WTC11 (cell line): Measurements from ENCODE around the gene CAMK2D. TPM values are rescaled to one million over a fixed set of nuclear protein-coding genes. Genes with fewer than 3 reads are reported as not detected.

Experiments
- ATAC-seq: fragments of 200-7000 bp; cut with Tn5 transposase; 2 replicates; pipeline ENCODE4 v1.10.0; 2021; ENCODE audit warnings: mild to moderate bottlenecking, moderate library complexity
- CTCF ChIA-PET: fragments of 300-600 bp; sonication (Branson Sonifier 250); formaldehyde crosslinking; loops from one replicate; lab custom pipeline; 2021; ENCODE audit warnings: antibody characterized with exemption; lab: Charles Lee
- POLR2A ChIA-PET: fragments of 350-600 bp; sonication (Branson Sonifier 250); formaldehyde crosslinking; loops from one replicate; lab custom pipeline; 2021; ENCODE audit warnings: antibody characterized with exemption; lab: Charles Lee
- DNase-seq: peaks from one replicate; pipeline ENCODE4 v3.0.0; 2021; ENCODE audit warnings: low spot score
- H3K27ac Mint-ChIP-seq: 2 replicates; pipeline ENCODE4 v1.8.0; 2021; ENCODE audit warnings: mixed read lengths
- H3K27me3 Mint-ChIP-seq: 2 replicates; pipeline ENCODE4 v1.8.0; 2021; ENCODE audit warnings: low read depth, mild to moderate bottlenecking, moderate library complexity, mixed read lengths
- H3K36me3 Mint-ChIP-seq: 2 replicates; pipeline ENCODE4 v1.8.0; 2021; ENCODE audit warnings: mixed read lengths
- H3K4me1 Mint-ChIP-seq: 2 replicates; pipeline ENCODE4 v1.8.0; 2022; ENCODE audit warnings: mixed read lengths
- H3K4me3 Mint-ChIP-seq: 2 replicates; pipeline ENCODE4 v1.8.0; 2021; ENCODE audit warnings: mild to moderate bottlenecking, moderate library complexity, mixed read lengths
- H3K9me3 Mint-ChIP-seq: 2 replicates; pipeline ENCODE4 v1.8.0; 2021; ENCODE audit warnings: mixed read lengths
- ATF1 ChIP-seq: sonication (generic); formaldehyde crosslinking; IDR thresholded peaks from 2 replicates; pipeline ENCODE4 v1.8.1; 2023; ENCODE audit warnings: mild to moderate bottlenecking, moderate library complexity, missing genetic modification reagents
- ELF4 ChIP-seq: sonication (generic); formaldehyde crosslinking; IDR thresholded peaks from 2 replicates; pipeline ENCODE4 v1.8.1; 2022; ENCODE audit warnings: low read depth, mild to moderate bottlenecking, moderate library complexity, missing genetic modification reagents
- ESRRA ChIP-seq: sonication (generic); formaldehyde crosslinking; IDR thresholded peaks from 2 replicates; pipeline ENCODE4 v1.8.1; 2022; ENCODE audit warnings: mild to moderate bottlenecking, missing genetic modification reagents, borderline replicate concordance
- JAZF1 ChIP-seq: fragments of 250-450 bp; sonication (Bioruptor Pico); IDR thresholded peaks from 2 replicates; pipeline ENCODE4 v1.9.0; 2021; ENCODE audit warnings: moderate library complexity, mild to moderate bottlenecking, inconsistent platforms
- MXD4 ChIP-seq: fragments of 250-450 bp; sonication (Bioruptor Pico); IDR thresholded peaks from 2 replicates; pipeline ENCODE4 v1.8.0; 2021; ENCODE audit warnings: mild to moderate bottlenecking, moderate library complexity, borderline replicate concordance
- NFE2L1 ChIP-seq: sonication (generic); formaldehyde crosslinking; IDR thresholded peaks from 2 replicates; pipeline ENCODE4 v1.8.1; 2023; ENCODE audit warnings: missing genetic modification reagents
- SMAD3 ChIP-seq: sonication (generic); formaldehyde crosslinking; IDR thresholded peaks from 2 replicates; pipeline ENCODE4 v1.8.0; 2022; ENCODE audit warnings: missing genetic modification reagents, mild to moderate bottlenecking, borderline replicate concordance
- TCF7 ChIP-seq: sonication (generic); formaldehyde crosslinking; IDR thresholded peaks from 2 replicates; pipeline ENCODE4 v1.8.0; 2022; ENCODE audit warnings: mild to moderate bottlenecking, low read depth, missing genetic modification reagents, moderate library complexity
- TEAD4 ChIP-seq: sonication (generic); formaldehyde crosslinking; IDR thresholded peaks from 2 replicates; pipeline ENCODE4 v1.8.0; 2022; ENCODE audit warnings: mild to moderate bottlenecking, missing genetic modification reagents
- ZNF138 ChIP-seq: sonication (generic); formaldehyde crosslinking; conservative IDR thresholded peaks from 2 replicates; pipeline ENCODE4 v1.8.1; 2022; ENCODE audit warnings: mild to moderate bottlenecking, moderate library complexity, missing genetic modification reagents
- total RNA-seq: library from RNA; stranded (reverse); gene quantifications from 3 replicates; pipeline ENCODE4 v1.2.3, GENCODE V29; 2021
- TF ChIP-seq, protein P1 (sequence below): fragments of 250-450 bp; sonication (Bioruptor Pico); IDR thresholded peaks from 2 replicates; pipeline ENCODE4 v1.9.0; 2021; ENCODE audit warnings: mild to moderate bottlenecking
- TF ChIP-seq, protein P2 (sequence below): sonication (generic); formaldehyde crosslinking; IDR thresholded peaks from 2 replicates; pipeline ENCODE4 v1.8.0; 2022; ENCODE audit warnings: mild to moderate bottlenecking, missing genetic modification reagents
- TF ChIP-seq, protein P3 (sequence below): fragments of 250-450 bp; sonication (Bioruptor Pico); IDR thresholded peaks from 2 replicates; pipeline ENCODE4 v1.9.0; 2021; ENCODE audit warnings: mild to moderate bottlenecking, borderline replicate concordance
- TF ChIP-seq, protein P4 (sequence below): sonication (generic); formaldehyde crosslinking; IDR thresholded peaks from 2 replicates; pipeline ENCODE4 v1.8.0; 2023; ENCODE audit warnings: missing genetic modification reagents
- TF ChIP-seq, protein P5 (sequence below): sonication (generic); formaldehyde crosslinking; IDR thresholded peaks from 2 replicates; pipeline ENCODE4 v1.8.1; 2022; ENCODE audit warnings: mild to moderate bottlenecking, missing genetic modification reagents, moderate library complexity, borderline replicate concordance
- TF ChIP-seq, protein P6 (sequence below): sonication (generic); formaldehyde crosslinking; IDR thresholded peaks from 2 replicates; pipeline ENCODE4 v1.8.0; 2022; ENCODE audit warnings: mild to moderate bottlenecking, missing genetic modification reagents

CAMK2D gene
- total RNA-seq, 1 experiment from 2014 or later = 16.5 TPM

DNA sequence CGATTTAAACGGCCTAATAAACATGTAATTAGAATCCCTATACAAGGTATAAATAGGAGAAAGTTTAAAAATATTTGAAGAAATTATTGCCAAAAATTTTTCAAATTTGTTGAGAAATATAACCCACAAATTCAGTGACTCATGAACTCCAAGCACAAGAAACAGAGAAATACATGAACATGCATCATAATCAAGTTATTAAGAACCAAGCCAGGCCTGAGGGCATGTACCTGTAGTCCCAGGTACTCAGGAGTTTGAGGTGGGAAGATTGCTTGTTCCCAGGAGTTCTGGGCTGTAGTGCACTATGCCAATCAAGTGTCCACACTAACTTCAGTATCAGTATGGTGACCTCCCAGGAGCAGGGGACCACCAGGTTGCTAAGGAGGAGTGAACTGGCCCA is 341.9 kb downstream of the CAMK2D start (continued):
- TF ChIP-seq, protein P1, sequence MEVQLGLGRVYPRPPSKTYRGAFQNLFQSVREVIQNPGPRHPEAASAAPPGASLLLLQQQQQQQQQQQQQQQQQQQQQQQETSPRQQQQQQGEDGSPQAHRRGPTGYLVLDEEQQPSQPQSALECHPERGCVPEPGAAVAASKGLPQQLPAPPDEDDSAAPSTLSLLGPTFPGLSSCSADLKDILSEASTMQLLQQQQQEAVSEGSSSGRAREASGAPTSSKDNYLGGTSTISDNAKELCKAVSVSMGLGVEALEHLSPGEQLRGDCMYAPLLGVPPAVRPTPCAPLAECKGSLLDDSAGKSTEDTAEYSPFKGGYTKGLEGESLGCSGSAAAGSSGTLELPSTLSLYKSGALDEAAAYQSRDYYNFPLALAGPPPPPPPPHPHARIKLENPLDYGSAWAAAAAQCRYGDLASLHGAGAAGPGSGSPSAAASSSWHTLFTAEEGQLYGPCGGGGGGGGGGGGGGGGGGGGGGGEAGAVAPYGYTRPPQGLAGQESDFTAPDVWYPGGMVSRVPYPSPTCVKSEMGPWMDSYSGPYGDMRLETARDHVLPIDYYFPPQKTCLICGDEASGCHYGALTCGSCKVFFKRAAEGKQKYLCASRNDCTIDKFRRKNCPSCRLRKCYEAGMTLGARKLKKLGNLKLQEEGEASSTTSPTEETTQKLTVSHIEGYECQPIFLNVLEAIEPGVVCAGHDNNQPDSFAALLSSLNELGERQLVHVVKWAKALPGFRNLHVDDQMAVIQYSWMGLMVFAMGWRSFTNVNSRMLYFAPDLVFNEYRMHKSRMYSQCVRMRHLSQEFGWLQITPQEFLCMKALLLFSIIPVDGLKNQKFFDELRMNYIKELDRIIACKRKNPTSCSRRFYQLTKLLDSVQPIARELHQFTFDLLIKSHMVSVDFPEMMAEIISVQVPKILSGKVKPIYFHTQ = no peak
- TF ChIP-seq, all 79 proteins: peak for 0

DNA sequence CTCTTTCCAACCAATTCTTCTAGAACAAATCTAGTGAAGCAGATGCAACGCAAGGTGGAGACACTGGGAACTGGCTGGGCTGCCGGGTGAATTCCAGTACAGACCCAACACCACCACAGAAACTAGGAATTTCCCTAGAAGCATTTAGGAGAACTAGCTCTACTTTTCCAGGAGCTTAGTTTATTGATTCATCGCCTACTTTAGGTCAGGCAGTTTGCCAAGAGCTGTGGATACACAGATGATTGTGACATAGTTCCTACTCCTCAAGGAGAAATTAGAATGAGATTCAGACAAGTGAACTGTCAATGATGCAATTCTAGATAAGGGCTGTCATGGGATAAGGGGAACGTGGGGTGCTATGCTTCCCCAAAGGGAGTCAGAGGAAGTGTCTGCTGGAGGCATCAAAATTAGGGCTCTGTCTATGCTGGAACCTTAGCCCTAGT is 350.0 kb downstream of the CAMK2D start:
- H3K36me3 Mint-ChIP-seq = no peaks in the 10 kb centered on the region
- TF ChIP-seq TCF7 (CRISPR knock-in tag) (no peak), JAZF1 (no peak), MXD4 (CRISPR knock-in tag) (no peak), TEAD4 (CRISPR knock-in tag) (no peak), NFE2L1 (CRISPR knock-in tag) (no peak), ZNF138 (CRISPR knock-in tag) (no peak), SMAD3 (CRISPR knock-in tag) (no peak), ELF4 (CRISPR knock-in tag) (no peak), ESRRA (CRISPR knock-in tag) (no peak), ATF1 (CRISPR knock-in tag) (no peak)
- TF ChIP-seq, protein P2, sequence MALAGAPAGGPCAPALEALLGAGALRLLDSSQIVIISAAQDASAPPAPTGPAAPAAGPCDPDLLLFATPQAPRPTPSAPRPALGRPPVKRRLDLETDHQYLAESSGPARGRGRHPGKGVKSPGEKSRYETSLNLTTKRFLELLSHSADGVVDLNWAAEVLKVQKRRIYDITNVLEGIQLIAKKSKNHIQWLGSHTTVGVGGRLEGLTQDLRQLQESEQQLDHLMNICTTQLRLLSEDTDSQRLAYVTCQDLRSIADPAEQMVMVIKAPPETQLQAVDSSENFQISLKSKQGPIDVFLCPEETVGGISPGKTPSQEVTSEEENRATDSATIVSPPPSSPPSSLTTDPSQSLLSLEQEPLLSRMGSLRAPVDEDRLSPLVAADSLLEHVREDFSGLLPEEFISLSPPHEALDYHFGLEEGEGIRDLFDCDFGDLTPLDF (CRISPR knock-in tag) = no peak
- TF ChIP-seq, protein P3, sequence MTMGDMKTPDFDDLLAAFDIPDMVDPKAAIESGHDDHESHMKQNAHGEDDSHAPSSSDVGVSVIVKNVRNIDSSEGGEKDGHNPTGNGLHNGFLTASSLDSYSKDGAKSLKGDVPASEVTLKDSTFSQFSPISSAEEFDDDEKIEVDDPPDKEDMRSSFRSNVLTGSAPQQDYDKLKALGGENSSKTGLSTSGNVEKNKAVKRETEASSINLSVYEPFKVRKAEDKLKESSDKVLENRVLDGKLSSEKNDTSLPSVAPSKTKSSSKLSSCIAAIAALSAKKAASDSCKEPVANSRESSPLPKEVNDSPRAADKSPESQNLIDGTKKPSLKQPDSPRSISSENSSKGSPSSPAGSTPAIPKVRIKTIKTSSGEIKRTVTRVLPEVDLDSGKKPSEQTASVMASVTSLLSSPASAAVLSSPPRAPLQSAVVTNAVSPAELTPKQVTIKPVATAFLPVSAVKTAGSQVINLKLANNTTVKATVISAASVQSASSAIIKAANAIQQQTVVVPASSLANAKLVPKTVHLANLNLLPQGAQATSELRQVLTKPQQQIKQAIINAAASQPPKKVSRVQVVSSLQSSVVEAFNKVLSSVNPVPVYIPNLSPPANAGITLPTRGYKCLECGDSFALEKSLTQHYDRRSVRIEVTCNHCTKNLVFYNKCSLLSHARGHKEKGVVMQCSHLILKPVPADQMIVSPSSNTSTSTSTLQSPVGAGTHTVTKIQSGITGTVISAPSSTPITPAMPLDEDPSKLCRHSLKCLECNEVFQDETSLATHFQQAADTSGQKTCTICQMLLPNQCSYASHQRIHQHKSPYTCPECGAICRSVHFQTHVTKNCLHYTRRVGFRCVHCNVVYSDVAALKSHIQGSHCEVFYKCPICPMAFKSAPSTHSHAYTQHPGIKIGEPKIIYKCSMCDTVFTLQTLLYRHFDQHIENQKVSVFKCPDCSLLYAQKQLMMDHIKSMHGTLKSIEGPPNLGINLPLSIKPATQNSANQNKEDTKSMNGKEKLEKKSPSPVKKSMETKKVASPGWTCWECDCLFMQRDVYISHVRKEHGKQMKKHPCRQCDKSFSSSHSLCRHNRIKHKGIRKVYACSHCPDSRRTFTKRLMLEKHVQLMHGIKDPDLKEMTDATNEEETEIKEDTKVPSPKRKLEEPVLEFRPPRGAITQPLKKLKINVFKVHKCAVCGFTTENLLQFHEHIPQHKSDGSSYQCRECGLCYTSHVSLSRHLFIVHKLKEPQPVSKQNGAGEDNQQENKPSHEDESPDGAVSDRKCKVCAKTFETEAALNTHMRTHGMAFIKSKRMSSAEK = no peak
- TF ChIP-seq, protein P4, sequence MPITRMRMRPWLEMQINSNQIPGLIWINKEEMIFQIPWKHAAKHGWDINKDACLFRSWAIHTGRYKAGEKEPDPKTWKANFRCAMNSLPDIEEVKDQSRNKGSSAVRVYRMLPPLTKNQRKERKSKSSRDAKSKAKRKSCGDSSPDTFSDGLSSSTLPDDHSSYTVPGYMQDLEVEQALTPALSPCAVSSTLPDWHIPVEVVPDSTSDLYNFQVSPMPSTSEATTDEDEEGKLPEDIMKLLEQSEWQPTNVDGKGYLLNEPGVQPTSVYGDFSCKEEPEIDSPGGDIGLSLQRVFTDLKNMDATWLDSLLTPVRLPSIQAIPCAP (CRISPR knock-in tag) = no peak
- TF ChIP-seq, protein P5, sequence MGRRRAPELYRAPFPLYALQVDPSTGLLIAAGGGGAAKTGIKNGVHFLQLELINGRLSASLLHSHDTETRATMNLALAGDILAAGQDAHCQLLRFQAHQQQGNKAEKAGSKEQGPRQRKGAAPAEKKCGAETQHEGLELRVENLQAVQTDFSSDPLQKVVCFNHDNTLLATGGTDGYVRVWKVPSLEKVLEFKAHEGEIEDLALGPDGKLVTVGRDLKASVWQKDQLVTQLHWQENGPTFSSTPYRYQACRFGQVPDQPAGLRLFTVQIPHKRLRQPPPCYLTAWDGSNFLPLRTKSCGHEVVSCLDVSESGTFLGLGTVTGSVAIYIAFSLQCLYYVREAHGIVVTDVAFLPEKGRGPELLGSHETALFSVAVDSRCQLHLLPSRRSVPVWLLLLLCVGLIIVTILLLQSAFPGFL (CRISPR knock-in tag) = no peak
- TF ChIP-seq, protein P6, sequence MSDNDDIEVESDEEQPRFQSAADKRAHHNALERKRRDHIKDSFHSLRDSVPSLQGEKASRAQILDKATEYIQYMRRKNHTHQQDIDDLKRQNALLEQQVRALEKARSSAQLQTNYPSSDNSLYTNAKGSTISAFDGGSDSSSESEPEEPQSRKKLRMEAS (CRISPR knock-in tag) = no peak
- TF ChIP-seq, all 79 proteins: peak for 0
- no peak overlapping the region for H3K4me3 Mint-ChIP-seq
- peaks cover 20% of the 10 kb centered on the region for H3K4me1 Mint-ChIP-seq
- H3K9me3 Mint-ChIP-seq = peaks cover 14% of the 10 kb centered on the region; the same call in 1 of the 2 replicates
- DNase-seq (no peak), ATAC-seq (no peak)
- ChIA-PET CTCF (interaction anchor here (0.6 kb wide), 1 partner anchor 17 kb away, joined by 3 read pairs; no protein-coding TSS in a partner anchor), POLR2A (no interaction called here)
- H3K27ac Mint-ChIP-seq = no peak overlapping the region
- no peaks in the 10 kb centered on the region for H3K27me3 Mint-ChIP-seq
